K562 (cell line): ENCODE data around the gene CERS6. TPM values are rescaled to one million over a fixed set of nuclear protein-coding genes. Genes with fewer than 3 reads are reported as not detected.

Experiments used
- ATAC-seq: fragments of 200-7000 bp; cut with Tn5 transposase; 3 replicates; pipeline ENCODE4 v1.9.1; 2020; ENCODE audit warnings: moderate library complexity
- BruUV-seq: library from RNA; stranded (reverse); fragments of 400-500 nt; replicated peaks from 2 replicates; lab custom pipeline; 2021; lab: Mats Ljungman, UMichigan
- CTCF ChIA-PET: fragments of 300-600 bp; formaldehyde crosslinking; extraction: SDS; loops from one replicate; lab custom pipeline; 2021; ENCODE audit warnings: low intra/inter-chr PET ratio; lab: Yijun Ruan, JAX
- POLR2A ChIA-PET: fragments of 300-600, 350-650 bp; sonication (Branson Sonifier 250); formaldehyde crosslinking; extraction: SDS; loops from one replicate; lab custom pipeline; 2021; ENCODE audit warnings: antibody characterized with exemption, inconsistent platforms; lab: Yijun Ruan, JAX
- DNase-seq, 4 experiments: peaks; one replicate each; pipeline versions ENCODE4 v3.0.0 to v3.0.0-alpha.2; 2011 to 2018; ENCODE audit warnings: low spot score in 3 of 4, mixed read lengths in 3 of 4; ENCODE audit errors: extremely low read depth in 1 of 4
- FAIRE-seq: peaks from 2 replicates; lab custom pipeline; 2011; peaks lifted over from hg19 to GRCh38; lab: Jason Lieb, UNC
- H2AFZ ChIP-seq: 2 replicates; pipeline ENCODE4 v1.6.0; 2011; ENCODE audit warnings: low read depth, low read length, control low read depth, inconsistent platforms
- H3K27ac ChIP-seq: fragments of 200-600 bp; 3 replicates; pipeline ENCODE4 v1.8.0; 2011; ENCODE audit warnings: low read depth, mild to moderate bottlenecking, control low read depth, inconsistent platforms, low read length, moderate library complexity, mixed read lengths; ENCODE audit errors: extremely low read depth
- H3K27me3 ChIP-seq, 2 experiments: fragments of 300-600 bp in 1 of 2; 2 replicates in 1 of 2; 3 replicates in 1 of 2; pipeline versions ENCODE4 v1.6.0 to v1.8.0; 2011; ENCODE audit warnings: inconsistent platforms in 2 of 2, low read length in 2 of 2, mild to moderate bottlenecking in 1 of 2, mixed read lengths in 1 of 2, moderate library complexity in 1 of 2; ENCODE audit not compliant: control insufficient read depth in 2 of 2, insufficient read depth in 2 of 2
- H3K36me3 ChIP-seq: fragments of 300-600 bp; 3 replicates; pipeline ENCODE4 v1.8.0; 2011; ENCODE audit warnings: mild to moderate bottlenecking, low read length, inconsistent platforms; ENCODE audit not compliant: control insufficient read depth, insufficient read depth
- H3K4me1 ChIP-seq, 2 experiments: fragments of 200-600 bp in 1 of 2; replicated peaks in 1 of 2; 2 replicates in 1 of 2; 3 replicates in 1 of 2; pipeline versions ENCODE4 v1.5.1 to v1.8.0; 2011; ENCODE audit warnings: inconsistent platforms in 2 of 2, low read length in 2 of 2, mild to moderate bottlenecking in 1 of 2, mixed read lengths in 1 of 2, moderate library complexity in 1 of 2; ENCODE audit not compliant: control insufficient read depth in 2 of 2, insufficient read depth in 2 of 2
- H3K4me2 ChIP-seq: 2 replicates; pipeline ENCODE4 v1.6.1; 2011; ENCODE audit warnings: low read length, control low read depth, inconsistent platforms, mixed read lengths; ENCODE audit not compliant: insufficient read depth
- H3K4me3 ChIP-seq: fragments of 200-600 bp; sonication (generic), shearing (Covaris generic); 2 replicates; pipeline ENCODE4 v1.5.1; 2016; ENCODE audit warnings: control low read depth, inconsistent platforms
- H3K79me2 ChIP-seq: fragments of 200-600 bp; 3 replicates; pipeline ENCODE4 v1.8.0; 2011; ENCODE audit warnings: low read length, inconsistent platforms; ENCODE audit not compliant: control insufficient read depth, insufficient read depth
- H3K9ac ChIP-seq, 2 experiments: 2 replicates each; pipeline versions ENCODE4 v1.6.0 to v1.6.1; 2011; ENCODE audit warnings: low read depth in 2 of 2, low read length in 2 of 2, control low read depth in 1 of 2, inconsistent platforms in 1 of 2, mild to moderate bottlenecking in 1 of 2, mixed read lengths in 1 of 2; ENCODE audit not compliant: insufficient read depth in 1 of 2
- H3K9me1 ChIP-seq: one replicate; pipeline ENCODE4 v1.6.0; 2011; ENCODE audit warnings: inconsistent platforms, mild to moderate bottlenecking, low read length, moderate library complexity; ENCODE audit not compliant: control insufficient read depth, insufficient read depth
- H3K9me3 ChIP-seq: replicated peaks from 2 replicates; pipeline ENCODE4 v1.5.1; 2011; ENCODE audit warnings: low read depth, low read length, inconsistent platforms; ENCODE audit not compliant: control insufficient read depth, insufficient read depth
- H4K20me1 ChIP-seq: replicated peaks from 2 replicates; pipeline ENCODE4 v1.6.1; 2011; ENCODE audit warnings: low read length, inconsistent platforms, mixed read lengths; ENCODE audit not compliant: control insufficient read depth, insufficient read depth
- GABPB2 ChIP-seq: fragments of 250-450 bp; sonication (Bioruptor Pico); conservative IDR thresholded peaks from 2 replicates; pipeline ENCODE4 v1.5.1; 2021; ENCODE audit warnings: mild to moderate bottlenecking
- SETDB1 ChIP-seq: IDR thresholded peaks from one replicate; pipeline ENCODE4 v1.6.1; 2012; ENCODE audit warnings: low read length, control low read depth, inconsistent platforms
- SMARCE1 ChIP-seq: fragments of 450-650 bp; IDR thresholded peaks from 2 replicates; pipeline ENCODE4 v1.7.1; 2016; ENCODE audit warnings: mild to moderate bottlenecking
- WGBS: fragments of 100-300 bp; shearing (Covaris generic); methylation state at CpG from one replicate; pipeline ENCODE4 v1.1.6; 2016; ENCODE audit warnings: low coverage, mixed read lengths; ENCODE audit not compliant: insufficient coverage; ENCODE audit errors: missing lambda C conversion rate; 5-methylcytosine and 5-hydroxymethylcytosine counted together
- in situ Hi-C: fragments of 300-500 bp; cut with MboI; formaldehyde crosslinking; loops from 4 replicates; pipeline ENCODE4 v1.15.0; 2018; ENCODE audit warnings: inconsistent platforms, mixed read lengths
- intact Hi-C: fragments of 100-400 bp; cut with micrococcal nuclease; formaldehyde crosslinking; loops from 2 replicates; pipeline ENCODE4 v1.14.2; 2022
- polyA plus RNA-seq, 8 experiments: library from polyadenylated mRNA; depleted of rRNA in 4 of 8; stranded (reverse) in 5 of 8; unstranded in 3 of 8; fragments of >200 nt; fragmentation: Nextera tagmentation in 2 of 8; fragmentation: Illumina TruSeq in 1 of 8; extraction: Ambion mirVana in 2 of 8; extraction: Trizol in 1 of 8; gene quantifications; 2 replicates each; pipeline versions ENCODE4 v1.2.1 to v1.2.3, GENCODE V29; 2011 to 2014; ENCODE audit warnings: inconsistent platforms in 1 of 8, missing spikeins in 1 of 8
- total RNA-seq, 7 experiments: library from RNA; depleted of rRNA in 6 of 7; stranded (reverse); fragments of >200 nt in 6 of 7; fragmentation: Illumina TruSeq in 2 of 7; extraction: Trizol in 2 of 7; gene quantifications; 2 replicates each; pipeline versions ENCODE4 v1.2.1 to v1.2.3, GENCODE V29; 2011 to 2021; ENCODE audit warnings: low replicate concordance in 1 of 7
- TF ChIP-seq, protein P1 (sequence below): conservative IDR thresholded peaks from 2 replicates; pipeline ENCODE4 v1.6.1; 2011; ENCODE audit warnings: low read depth, mild to moderate bottlenecking, low read length; ENCODE audit not compliant: control insufficient read depth
- TF ChIP-seq, protein P2 (sequence below), 2 experiments: fragments of 450-650 bp in 1 of 2; sonication (generic) in 1 of 2; formaldehyde crosslinking in 1 of 2; IDR thresholded peaks; 2 replicates each; pipeline versions ENCODE4 v1.7.1 to v1.9.0; 2016 to 2022; ENCODE audit warnings: inconsistent platforms in 1 of 2, mild to moderate bottlenecking in 1 of 2, missing genetic modification reagents in 1 of 2

CERS6 gene
- total and polyA plus RNA-seq, 9 of the 15 experiments (the other 6 are each of a cell fraction or from before 2014, with no cell fraction given), result 1.6 to 13.6 (median 11.4) TPM

DNA sequence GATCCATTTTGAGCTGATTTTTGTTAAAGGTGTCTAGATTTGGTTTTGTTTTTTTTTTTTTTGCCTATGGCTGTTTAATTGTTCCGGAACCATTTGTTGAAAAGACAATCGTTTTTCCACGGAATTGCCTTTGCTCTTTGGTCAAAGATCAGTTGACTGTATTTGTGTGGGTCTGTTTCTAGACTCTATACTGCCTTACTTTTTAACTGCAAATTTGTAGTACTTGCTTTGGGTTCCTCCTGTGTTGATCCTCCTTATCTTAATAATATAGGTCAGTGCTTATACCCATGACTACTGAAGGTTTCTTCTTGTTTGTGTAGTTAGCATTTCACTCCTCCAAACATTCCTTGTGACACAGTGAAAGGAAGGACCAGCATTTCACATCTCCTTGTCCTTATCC, 30.4 kb downstream of the CERS6 start:
- Histone ChIP-seq H3K79me2 (peaks cover 20% of the 10 kb centered on the region), H3K36me3 (no peaks in the 10 kb centered on the region), H2AFZ (no peak overlapping the region), H3K9ac (no peak overlapping the region), H3K9me3 (no peaks in the 10 kb centered on the region), H3K4me2 (no peak overlapping the region), H3K4me1 (peaks cover 0 to 17% of the 10 kb centered on the region in 2 experiments; a peak in 3 of 5 replicates), H3K4me3 (no peak overlapping the region), H4K20me1 (no peaks in the 10 kb centered on the region), H3K9me1 (no peaks in the 10 kb centered on the region), H3K27me3 (no peaks in the 10 kb centered on the region), H3K27ac (no peak overlapping the region)
- no TSS peak for BruUV-seq
- no peak for ATAC-seq
- no peak for DNase-seq
- 43% methylated on average over 3 of the region's 3 CpGs for WGBS
- ChIA-PET POLR2A (interaction anchor here (1.2 kb wide), 1 partner anchor 17 kb away, joined by 4 read pairs; no protein-coding TSS in a partner anchor), CTCF (no interaction called here)
- no peak for FAIRE-seq
- TF ChIP-seq SMARCE1 (no peak), GABPB2 (CRISPR knock-in tag) (no peak), SETDB1 (no peak)
- TF ChIP-seq, protein P1, sequence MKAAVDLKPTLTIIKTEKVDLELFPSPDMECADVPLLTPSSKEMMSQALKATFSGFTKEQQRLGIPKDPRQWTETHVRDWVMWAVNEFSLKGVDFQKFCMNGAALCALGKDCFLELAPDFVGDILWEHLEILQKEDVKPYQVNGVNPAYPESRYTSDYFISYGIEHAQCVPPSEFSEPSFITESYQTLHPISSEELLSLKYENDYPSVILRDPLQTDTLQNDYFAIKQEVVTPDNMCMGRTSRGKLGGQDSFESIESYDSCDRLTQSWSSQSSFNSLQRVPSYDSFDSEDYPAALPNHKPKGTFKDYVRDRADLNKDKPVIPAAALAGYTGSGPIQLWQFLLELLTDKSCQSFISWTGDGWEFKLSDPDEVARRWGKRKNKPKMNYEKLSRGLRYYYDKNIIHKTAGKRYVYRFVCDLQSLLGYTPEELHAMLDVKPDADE, result no peak
- TF ChIP-seq, protein P2, sequence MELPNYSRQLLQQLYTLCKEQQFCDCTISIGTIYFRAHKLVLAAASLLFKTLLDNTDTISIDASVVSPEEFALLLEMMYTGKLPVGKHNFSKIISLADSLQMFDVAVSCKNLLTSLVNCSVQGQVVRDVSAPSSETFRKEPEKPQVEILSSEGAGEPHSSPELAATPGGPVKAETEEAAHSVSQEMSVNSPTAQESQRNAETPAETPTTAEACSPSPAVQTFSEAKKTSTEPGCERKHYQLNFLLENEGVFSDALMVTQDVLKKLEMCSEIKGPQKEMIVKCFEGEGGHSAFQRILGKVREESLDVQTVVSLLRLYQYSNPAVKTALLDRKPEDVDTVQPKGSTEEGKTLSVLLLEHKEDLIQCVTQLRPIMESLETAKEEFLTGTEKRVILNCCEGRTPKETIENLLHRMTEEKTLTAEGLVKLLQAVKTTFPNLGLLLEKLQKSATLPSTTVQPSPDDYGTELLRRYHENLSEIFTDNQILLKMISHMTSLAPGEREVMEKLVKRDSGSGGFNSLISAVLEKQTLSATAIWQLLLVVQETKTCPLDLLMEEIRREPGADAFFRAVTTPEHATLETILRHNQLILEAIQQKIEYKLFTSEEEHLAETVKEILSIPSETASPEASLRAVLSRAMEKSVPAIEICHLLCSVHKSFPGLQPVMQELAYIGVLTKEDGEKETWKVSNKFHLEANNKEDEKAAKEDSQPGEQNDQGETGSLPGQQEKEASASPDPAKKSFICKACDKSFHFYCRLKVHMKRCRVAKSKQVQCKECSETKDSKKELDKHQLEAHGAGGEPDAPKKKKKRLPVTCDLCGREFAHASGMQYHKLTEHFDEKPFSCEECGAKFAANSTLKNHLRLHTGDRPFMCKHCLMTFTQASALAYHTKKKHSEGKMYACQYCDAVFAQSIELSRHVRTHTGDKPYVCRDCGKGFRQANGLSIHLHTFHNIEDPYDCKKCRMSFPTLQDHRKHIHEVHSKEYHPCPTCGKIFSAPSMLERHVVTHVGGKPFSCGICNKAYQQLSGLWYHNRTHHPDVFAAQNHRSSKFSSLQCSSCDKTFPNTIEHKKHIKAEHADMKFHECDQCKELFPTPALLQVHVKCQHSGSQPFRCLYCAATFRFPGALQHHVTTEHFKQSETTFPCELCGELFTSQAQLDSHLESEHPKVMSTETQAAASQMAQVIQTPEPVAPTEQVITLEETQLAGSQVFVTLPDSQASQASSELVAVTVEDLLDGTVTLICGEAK (IDR thresholded peaks at IDR 0.05), result peak; percentile 35; the same call in 1 of the 2 replicates
- TF ChIP-seq, protein P2 (CRISPR knock-in tag; IDR thresholded peaks at IDR 0.05), result no peak
- intact Hi-C loops (no loop called here), in situ Hi-C loops (no loop called here)
